Activated B cell treated with CpG ODN at 0.5 μM for 24 hours (primary cell): ENCODE data around the gene CACNA2D3. TPM values are rescaled to one million over a fixed set of nuclear protein-coding genes. Genes with fewer than 3 reads are reported as not detected.

Source experiments
- ATAC-seq: fragments of 200-7000 bp; cut with Tn5 transposase; one replicate; pipeline ENCODE4 v1.10.0; 2021; ENCODE audit warnings: low read depth, mild to moderate bottlenecking, moderate library complexity
- CTCF ChIA-PET: fragments of 350-600 bp; sonication (Branson Sonifier 250); formaldehyde crosslinking; loops from one replicate; lab custom pipeline; 2021; ENCODE audit warnings: antibody characterized with exemption; lab: Charles Lee
- POLR2A ChIA-PET: fragments of 350-600 bp; sonication (Branson Sonifier 250); formaldehyde crosslinking; loops from one replicate; lab custom pipeline; 2021; ENCODE audit warnings: antibody characterized with exemption; lab: Charles Lee
- DNase-seq: peaks from one replicate; pipeline ENCODE4 v3.0.0; 2022
- H3K27ac Mint-ChIP-seq: one replicate; pipeline ENCODE4 v1.8.0; 2020; ENCODE audit warnings: mixed read lengths
- H3K27me3 Mint-ChIP-seq: one replicate; pipeline ENCODE4 v1.8.0; 2021; ENCODE audit warnings: mixed read lengths
- H3K36me3 Mint-ChIP-seq: one replicate; pipeline ENCODE4 v1.8.0; 2021; ENCODE audit warnings: low read depth, mixed read lengths
- H3K4me1 Mint-ChIP-seq: one replicate; pipeline ENCODE4 v1.8.0; 2021; ENCODE audit warnings: mixed read lengths
- H3K4me3 Mint-ChIP-seq: one replicate; pipeline ENCODE4 v1.8.0; 2020; ENCODE audit warnings: mild to moderate bottlenecking, mixed read lengths
- H3K9me3 Mint-ChIP-seq: one replicate; pipeline ENCODE4 v1.8.0; 2020; ENCODE audit warnings: mixed read lengths
- CTCF ChIP-seq: fragments of 200-600 bp; IDR thresholded peaks from one replicate; pipeline ENCODE4 v1.8.0; 2022; ENCODE audit warnings: antibody characterized with exemption, mild to moderate bottlenecking
- intact Hi-C: fragments of 100-400 bp; cut with micrococcal nuclease; formaldehyde crosslinking; loops from one replicate; pipeline ENCODE4 v1.15.1; 2024
- total RNA-seq: library from RNA; stranded (reverse); gene quantifications from 2 replicates; pipeline ENCODE4 v1.2.3, GENCODE V29; 2022

The CACNA2D3 gene
- total RNA-seq, 1 donor from 2014 or later = not detected

- Mint-ChIP-seq H3K4me3 (no peak overlapping the region), H3K27ac (no peak overlapping the region), H3K36me3 (no peaks in the 10 kb centered on the region), H3K9me3 (no peaks in the 10 kb centered on the region), H3K27me3 (no peaks in the 10 kb centered on the region), H3K4me1 (peaks cover 3% of the 10 kb centered on the region)
- intact Hi-C loops = no loop called here
- POLR2A ChIA-PET = no interaction called here
- DNase-seq (no peak), ATAC-seq (no peak)
- TF ChIP-seq CTCF = no peak
- CTCF ChIA-PET = no interaction called here
Observed at GRCh38 chr3:54654776-54655175, 532.4 kb downstream of the CACNA2D3 start.

GRCh38 chr3:54659347-54659746 lies 537.0 kb downstream of the CACNA2D3 start:
- H3K9me3 Mint-ChIP-seq = no peaks in the 10 kb centered on the region
- no peaks in the 10 kb centered on the region for H3K36me3 Mint-ChIP-seq
- no peaks in the 10 kb centered on the region for H3K27me3 Mint-ChIP-seq
- POLR2A ChIA-PET = no interaction called here
- H3K4me3 Mint-ChIP-seq = no peak overlapping the region
- DNase-seq (no peak), ATAC-seq (no peak)
- TF ChIP-seq CTCF = no peak
- no peaks in the 10 kb centered on the region for H3K4me1 Mint-ChIP-seq
- CTCF ChIA-PET = no interaction called here
- H3K27ac Mint-ChIP-seq = no peak overlapping the region
- intact Hi-C loops = no loop called here

GRCh38 chr3:54660714-54661132 lies 538.4 kb downstream of the CACNA2D3 start:
- H3K4me3 Mint-ChIP-seq = no peak overlapping the region
- no peaks in the 10 kb centered on the region for H3K27me3 Mint-ChIP-seq
- intact Hi-C loops = no loop called here
- no peaks in the 10 kb centered on the region for H3K4me1 Mint-ChIP-seq
- no peaks in the 10 kb centered on the region for H3K36me3 Mint-ChIP-seq
- no peak for TF ChIP-seq CTCF
- ChIA-PET CTCF (no interaction called here), POLR2A (no interaction called here)
- ATAC-seq = no peak
- no peak for DNase-seq
- H3K27ac Mint-ChIP-seq = no peak overlapping the region
- H3K9me3 Mint-ChIP-seq = no peaks in the 10 kb centered on the region

- Mint-ChIP-seq H3K4me3 (no peak overlapping the region), H3K9me3 (no peaks in the 10 kb centered on the region), H3K4me1 (no peaks in the 10 kb centered on the region), H3K27ac (no peak overlapping the region), H3K36me3 (no peaks in the 10 kb centered on the region), H3K27me3 (no peaks in the 10 kb centered on the region)
- CTCF ChIA-PET = no interaction called here
- POLR2A ChIA-PET = no interaction called here
- DNase-seq = no peak
- intact Hi-C loops = no loop called here
- TF ChIP-seq CTCF = no peak
- no peak for ATAC-seq
Observed at GRCh38 chr3:54661151-54661550, 538.8 kb downstream of the CACNA2D3 start.

GRCh38 chr3:54663501-54664011 lies 541.2 kb downstream of the CACNA2D3 start:
- no peak for DNase-seq

More at GRCh38 chr3:54663501-54664011, 541.2 kb downstream of the CACNA2D3 start:
- Mint-ChIP-seq H3K4me3 (no peak overlapping the region), H3K27me3 (no peaks in the 10 kb centered on the region), H3K36me3 (no peaks in the 10 kb centered on the region), H3K4me1 (no peaks in the 10 kb centered on the region), H3K27ac (no peak overlapping the region), H3K9me3 (no peaks in the 10 kb centered on the region)
- intact Hi-C loops = no loop called here
- ChIA-PET CTCF (no interaction called here), POLR2A (no interaction called here)
- TF ChIP-seq CTCF = no peak
- ATAC-seq = no peak
